Stimulated activated CD8-positive, alpha-beta memory T cell treated with anti-CD3 and anti-CD28 coated beads, Interleukin-12 subunit alpha, Interleukin-12 subunit beta, amount 100 ng/mL, for 4 hours (primary cell): Measurements from ENCODE around the gene HMGCLL1.

Experiments used
- DNase-seq: peaks from one replicate; pipeline ENCODE4 v3.0.0-alpha.2; 2020; ENCODE audit warnings: low read depth

Gene HMGCLL1

DNA sequence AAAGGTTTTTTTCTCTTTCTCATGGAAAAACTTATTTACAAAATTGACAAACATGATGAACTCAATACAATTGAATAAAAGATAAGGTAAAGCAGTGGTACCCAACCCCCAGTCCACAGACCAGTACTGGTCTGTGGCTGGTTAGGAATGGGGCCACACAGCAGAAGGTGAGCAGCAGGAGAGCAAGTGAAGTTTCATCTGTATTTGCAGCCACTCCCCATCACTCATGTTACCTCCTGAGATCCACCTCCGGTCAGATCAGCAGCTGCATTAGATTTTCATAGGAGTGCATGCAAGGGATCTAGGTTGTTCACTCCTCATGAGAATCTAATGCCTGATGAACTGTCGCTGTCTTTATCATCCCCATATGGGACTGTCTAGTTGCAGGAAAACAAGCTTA, 47.5 kb downstream of the HMGCLL1 start:
- DNase-seq, result no peak

GRCh38 chr6:55530931-55531330, 48.1 kb downstream of the HMGCLL1 start:
- DNase-seq, result no peak

DNA sequence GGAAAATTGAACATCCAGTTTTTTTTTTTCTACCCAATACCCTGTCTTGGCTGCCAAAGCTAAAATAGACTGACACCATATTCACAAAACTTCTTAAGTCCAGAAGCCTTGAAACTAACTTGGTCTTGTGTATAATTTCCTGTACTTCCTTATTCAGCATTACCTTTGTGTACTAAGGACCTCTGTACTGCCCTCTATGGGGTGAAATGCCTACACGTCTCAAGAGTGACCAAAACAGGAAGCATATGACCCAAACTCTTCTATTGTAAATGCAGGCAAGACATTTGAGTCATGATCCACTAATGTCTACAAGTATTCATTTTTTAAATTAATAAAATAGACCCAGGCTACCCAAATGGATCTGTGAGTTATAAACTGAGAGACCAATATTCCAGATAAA, 50.4 kb downstream of the HMGCLL1 start:
- DNase-seq, result no peak

DNA sequence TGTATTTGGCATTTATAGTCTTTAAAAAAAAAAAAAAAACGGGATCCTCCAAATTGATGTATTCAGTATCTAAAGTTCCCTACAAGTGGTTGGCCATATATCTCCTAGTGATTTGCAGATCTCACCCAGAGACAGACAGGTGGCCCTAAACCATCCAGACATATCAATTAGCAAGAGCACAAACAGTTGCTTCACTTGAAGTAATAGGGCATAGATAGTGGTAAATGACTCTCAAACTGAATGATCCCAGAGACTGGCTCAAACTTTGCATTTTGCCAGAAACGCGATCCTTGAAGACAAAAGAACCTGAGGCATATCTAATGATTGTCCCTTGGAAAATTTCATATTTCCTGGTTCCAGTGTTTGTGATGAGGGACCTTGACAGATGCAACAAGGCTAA, 54.6 kb downstream of the HMGCLL1 start:
- DNase-seq, result no peak

- no peak for DNase-seq
Measured at GRCh38 chr6:55518529-55519060, 60.4 kb downstream of the HMGCLL1 start.

- DNase-seq, result no peak
Measured at GRCh38 chr6:55516736-55517135, 62.3 kb downstream of the HMGCLL1 start.

DNA sequence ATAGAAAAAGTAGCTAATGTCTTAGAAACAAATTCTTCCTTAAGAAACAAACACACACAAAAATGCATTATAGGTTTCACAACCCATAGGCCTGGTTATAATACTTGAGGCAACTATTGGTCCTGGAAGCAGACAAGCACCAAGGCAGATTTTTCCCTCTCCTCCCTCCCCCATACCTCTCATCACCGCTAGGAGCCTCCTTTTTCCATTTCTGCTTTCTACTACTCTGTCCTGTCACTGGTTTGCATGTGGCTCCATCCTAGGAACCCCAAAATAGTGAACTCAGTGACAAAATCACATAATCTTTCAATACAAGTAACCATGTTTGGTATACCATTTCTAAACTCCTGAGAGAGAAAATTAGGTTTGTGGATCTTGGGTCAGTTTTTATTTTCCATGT, 66.1 kb downstream of the HMGCLL1 start:
- no peak for DNase-seq

DNA sequence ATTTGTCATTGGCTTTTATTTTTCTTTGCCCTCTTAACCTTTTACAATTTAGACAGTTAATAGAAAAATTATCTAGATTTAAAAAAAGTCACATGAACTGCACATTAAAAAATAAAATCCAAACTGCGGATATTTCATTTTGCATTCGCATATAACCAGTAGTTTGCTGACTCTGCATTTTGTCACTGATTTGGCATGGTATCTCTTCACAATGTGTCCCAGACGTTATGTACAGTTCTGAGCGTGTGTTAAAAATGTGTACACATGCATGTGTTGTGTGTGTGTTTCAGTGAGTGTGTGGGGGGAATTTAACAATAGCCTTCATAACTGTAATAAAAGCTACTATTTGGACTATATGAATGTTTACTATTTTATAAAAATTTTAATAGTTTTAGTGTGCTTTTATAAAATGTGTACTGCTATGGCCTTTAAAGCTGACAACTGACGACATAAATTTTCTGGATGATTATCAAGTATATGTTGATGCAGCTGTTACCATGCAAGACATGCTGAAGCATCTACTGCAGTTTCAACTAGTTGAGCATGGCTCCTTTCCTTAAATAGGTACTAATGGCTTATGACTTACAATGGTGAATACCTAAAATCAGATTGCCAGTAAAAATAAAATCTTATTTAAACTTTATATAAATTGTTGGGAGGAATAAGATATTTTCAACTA, 67.7 kb downstream of the HMGCLL1 start:
- no peak for DNase-seq

DNA sequence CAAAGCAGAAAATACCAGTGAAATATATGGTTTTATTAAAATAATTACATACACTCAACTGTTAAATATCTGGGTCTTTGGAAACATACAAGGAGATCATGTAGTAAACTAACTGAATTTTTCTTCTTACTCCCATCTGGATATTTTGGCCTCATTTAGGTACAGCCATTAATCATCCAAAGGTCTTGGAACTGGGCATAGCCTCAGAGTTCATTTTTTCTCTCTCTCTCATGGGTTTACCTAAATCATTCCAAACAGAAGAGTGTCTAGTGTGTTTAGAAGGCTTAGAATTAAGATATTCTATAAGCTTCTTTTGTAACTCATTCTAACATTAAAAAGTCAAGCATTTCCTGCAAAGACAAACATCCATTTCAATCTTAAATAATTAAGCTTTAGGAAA, 79.4 kb downstream of the HMGCLL1 start:
- no peak for DNase-seq

GRCh38 chr6:55497694-55498093, 81.3 kb downstream of the HMGCLL1 start:
- no peak for DNase-seq

GRCh38 chr6:55496201-55496600, 82.8 kb downstream of the HMGCLL1 start:
- DNase-seq, result no peak

- no peak for DNase-seq
Measured at GRCh38 chr6:55495277-55495676, 83.7 kb downstream of the HMGCLL1 start.

- DNase-seq, result no peak
Measured at GRCh38 chr6:55494411-55494810, 84.6 kb downstream of the HMGCLL1 start.

DNA sequence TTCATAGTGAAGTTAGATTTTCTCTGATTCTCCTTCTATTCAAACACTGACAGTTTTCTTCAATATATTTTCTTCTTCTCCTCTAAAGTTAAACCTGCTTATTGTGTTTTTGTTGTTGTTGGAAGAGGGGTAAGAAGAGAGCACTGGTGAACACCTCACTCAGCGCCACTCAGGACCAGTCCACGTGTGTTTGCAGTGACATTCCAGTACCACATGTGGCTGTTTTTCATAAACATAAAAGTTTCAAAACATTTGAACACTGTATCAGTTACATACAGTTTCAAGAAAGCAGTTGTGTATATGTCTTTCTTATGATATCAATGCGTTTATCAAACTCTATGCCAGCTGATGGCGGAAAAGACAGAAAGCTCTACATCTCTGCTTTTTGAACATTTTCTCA, 86.7 kb downstream of the HMGCLL1 start:
- DNase-seq, result no peak

DNA sequence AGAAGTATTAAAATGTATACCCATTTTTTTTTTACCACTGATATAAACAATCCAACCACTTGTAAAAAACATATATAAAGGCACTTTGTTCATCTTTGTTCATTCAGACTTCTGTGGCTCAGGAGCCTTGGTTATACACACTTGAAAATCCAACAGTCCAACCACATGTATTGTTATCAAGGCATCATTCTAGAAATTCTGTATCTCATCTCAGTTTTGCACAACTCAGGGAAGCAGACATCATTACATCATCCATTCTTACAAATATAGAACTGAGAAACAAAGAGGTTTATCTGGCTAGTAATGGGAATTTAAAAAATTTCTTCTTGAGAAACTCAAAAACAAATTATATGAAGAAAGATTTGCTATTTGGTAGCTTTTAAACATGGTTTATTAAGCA, 88.1 kb downstream of the HMGCLL1 start:
- DNase-seq, result no peak

DNA sequence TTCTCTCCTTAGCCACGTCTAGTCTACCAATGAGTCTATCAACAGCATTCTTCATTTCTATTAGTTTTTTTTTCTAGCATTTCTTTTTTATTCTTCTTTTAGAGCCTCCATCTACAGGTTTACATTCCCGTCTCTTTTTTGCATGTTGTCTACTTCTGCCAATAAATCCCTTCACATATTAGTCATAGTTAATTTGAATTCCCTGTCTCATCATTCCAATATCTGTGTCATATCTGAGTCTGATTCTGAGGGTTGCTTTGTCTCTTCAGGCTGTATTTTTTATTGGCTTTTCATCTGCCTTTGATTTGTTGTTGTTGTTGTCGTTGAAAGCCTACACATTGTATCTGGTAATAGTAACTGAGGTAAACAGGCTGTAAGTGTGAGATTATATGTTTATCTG, 104.6 kb downstream of the HMGCLL1 start:
- no peak for DNase-seq

- no peak for DNase-seq
Measured at GRCh38 chr6:55473722-55474121, 105.3 kb downstream of the HMGCLL1 start.

GRCh38 chr6:55469951-55470366, 109.0 kb downstream of the HMGCLL1 start:
- DNase-seq, result no peak

DNA sequence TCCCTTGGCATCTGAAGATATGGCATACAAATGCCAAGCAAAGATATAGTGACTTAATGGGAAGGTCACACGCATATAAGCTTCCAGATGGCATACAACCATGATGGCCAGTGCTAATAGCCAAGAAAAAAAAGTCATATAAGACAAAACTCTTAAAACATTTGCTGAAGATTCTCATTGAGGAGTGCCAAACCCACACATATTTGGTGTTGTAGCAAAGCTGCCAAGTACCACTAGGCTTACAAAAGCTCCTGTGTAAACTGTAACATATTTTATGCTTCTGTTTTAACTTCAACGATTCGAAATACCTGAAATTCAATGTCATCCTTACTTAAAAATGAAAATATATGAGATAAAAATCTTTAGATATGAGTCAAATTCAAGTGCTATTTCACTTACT, 123.0 kb downstream of the HMGCLL1 start:
- no peak for DNase-seq

- no peak for DNase-seq
Measured at GRCh38 chr6:55450005-55450404, 129.0 kb downstream of the HMGCLL1 start.

DNA sequence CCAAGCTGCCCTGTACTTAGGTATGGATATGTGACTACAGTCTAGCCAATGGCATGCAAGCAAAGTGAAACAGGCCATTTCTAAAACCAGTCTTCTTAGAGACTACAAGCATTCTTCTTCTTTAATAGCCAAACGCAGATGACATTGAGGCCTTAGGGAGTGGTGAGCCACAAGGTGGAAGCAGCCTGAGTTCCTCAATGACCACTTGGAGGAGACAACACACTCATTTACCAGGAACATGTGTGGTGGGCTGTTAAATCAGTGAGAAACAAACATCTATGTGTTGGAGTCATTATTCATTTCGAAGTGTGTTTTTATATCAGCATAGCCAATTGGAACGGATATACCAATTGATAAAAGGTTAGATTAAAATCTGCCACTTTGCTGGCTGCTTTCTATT, 129.8 kb downstream of the HMGCLL1 start:
- DNase-seq, result no peak

GRCh38 chr6:55448451-55448850, 130.5 kb downstream of the HMGCLL1 start:
- no peak for DNase-seq

- DNase-seq, result no peak
Measured at GRCh38 chr6:55447891-55448290, 131.1 kb downstream of the HMGCLL1 start.

DNA sequence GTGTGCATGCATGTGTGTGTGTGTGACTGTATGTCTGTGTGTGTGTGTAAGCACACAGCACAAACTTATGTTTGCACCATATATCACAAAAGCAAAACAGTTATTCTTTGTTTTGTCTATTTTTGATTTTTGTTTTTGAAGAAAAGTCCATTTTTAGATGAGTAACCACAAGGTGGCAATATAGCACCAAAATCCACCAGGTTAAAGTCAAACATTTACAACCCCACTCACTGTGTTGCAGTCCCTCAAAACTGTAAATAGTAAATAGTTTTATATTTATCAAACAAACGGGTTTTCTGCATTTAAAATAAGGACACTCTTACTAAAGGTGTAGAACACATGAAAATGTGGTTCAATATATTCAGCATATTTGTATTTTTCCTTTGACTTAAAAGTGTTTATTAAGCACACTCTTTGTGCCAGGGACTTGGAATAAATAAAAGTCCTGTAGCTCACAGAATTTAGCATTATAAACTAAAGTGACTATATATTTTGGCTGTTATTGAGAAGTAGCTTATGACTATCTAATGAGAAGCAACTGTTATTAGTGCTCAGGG, 133.3 kb downstream of the HMGCLL1 start:
- DNase-seq, result no peak
